ENCODE measurements around the gene SFSWAP.
"Not testable (repeated sequence)": the region's sequence is repeated elsewhere in the genome, so short reads cannot be mapped to it uniquely, and the experiment has no call there.

SFSWAP gene

DNA sequence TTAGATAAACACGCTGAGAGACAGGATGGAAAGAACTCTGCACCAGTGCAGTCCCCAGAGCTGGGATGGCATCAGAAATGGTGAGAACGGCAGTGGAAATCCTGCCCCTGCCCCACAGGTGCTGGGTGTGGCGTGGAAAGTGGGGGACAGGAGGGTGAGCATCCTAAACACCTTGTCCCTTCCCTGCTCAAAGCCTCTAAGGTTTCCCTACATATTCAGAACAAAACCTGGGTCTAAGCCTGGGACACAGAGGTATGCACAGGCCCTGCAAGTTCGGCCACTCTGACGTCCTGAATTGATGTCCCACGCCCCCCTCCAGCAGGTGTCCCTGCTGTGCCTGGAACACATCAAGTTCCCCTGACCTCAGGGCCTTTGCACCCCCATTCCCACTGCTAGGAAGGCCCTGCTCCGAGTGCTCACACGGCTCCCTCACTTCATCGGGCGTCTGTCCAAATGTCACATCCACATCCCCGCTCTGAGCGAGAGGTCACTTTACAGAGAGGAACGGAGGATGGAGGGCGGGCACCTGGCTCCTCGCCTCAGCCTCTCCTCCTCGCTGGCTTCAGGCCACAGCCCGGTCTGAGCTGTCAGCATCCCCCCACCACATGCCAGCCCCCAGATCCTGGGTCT lies 38.5 kb upstream of the SFSWAP start:
- DNase-seq (ENCODE audit: low read depth): no peak
- H3K4me3 ChIP-seq (ENCODE audit: low read depth, low read length): no peak overlapping the region
- TF ChIP-seq, protein P1, sequence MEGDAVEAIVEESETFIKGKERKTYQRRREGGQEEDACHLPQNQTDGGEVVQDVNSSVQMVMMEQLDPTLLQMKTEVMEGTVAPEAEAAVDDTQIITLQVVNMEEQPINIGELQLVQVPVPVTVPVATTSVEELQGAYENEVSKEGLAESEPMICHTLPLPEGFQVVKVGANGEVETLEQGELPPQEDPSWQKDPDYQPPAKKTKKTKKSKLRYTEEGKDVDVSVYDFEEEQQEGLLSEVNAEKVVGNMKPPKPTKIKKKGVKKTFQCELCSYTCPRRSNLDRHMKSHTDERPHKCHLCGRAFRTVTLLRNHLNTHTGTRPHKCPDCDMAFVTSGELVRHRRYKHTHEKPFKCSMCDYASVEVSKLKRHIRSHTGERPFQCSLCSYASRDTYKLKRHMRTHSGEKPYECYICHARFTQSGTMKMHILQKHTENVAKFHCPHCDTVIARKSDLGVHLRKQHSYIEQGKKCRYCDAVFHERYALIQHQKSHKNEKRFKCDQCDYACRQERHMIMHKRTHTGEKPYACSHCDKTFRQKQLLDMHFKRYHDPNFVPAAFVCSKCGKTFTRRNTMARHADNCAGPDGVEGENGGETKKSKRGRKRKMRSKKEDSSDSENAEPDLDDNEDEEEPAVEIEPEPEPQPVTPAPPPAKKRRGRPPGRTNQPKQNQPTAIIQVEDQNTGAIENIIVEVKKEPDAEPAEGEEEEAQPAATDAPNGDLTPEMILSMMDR (IDR thresholded peaks at IDR 0.05; ENCODE audit: low read depth, low read length, missing control alignments): no peak

DNA sequence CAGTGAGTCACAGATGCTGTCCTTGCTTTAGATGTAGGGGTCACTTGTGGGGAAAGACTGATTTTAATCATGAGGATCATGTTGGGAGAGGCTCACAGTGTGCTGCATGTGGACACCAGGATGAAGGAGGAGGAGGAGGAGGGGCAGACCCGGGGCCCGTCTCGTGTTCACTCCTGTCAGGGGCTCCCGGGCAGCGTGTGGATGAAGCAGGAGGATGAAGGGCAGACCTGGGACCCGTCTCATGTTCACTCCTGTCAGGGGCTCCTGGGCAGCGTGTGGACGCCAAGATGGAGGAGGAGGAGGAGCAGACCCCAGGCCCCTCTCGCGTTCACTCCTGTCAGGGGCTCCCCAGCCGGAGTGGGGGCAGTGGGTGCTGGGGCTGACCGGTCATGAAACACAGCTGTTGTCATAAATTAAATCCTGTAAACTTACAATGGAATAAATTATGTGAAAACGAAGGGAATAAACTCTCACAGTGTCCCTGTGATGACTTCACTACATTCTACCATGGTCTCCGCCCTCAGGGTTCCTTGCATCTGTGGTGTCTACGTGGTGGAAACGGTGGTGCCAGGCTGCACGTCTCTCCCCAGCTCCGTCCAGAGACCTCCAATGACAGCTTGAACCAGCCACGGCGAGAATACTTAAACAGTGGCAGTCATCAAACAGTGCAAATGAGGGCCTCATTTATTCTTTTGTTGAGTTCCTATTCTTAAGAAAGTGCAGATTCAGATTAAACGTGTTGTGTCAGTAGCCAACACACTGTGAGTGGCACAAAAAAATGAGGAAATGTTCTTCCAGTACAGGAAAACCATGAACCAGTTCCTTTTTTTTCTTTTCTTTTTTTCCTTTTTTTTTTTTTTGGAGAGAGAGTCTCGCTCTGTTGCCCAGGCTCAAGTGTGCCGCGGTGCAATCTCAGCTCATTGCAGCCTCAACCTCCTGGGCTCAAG lies 37.7 kb upstream of the SFSWAP start:
- TF ChIP-seq, protein P1 (IDR thresholded peaks at IDR 0.05; ENCODE audit: low read depth, low read length, missing control alignments): no peak
- no peak overlapping the region for H3K4me3 ChIP-seq (ENCODE audit: low read depth, low read length)
- DNase-seq (ENCODE audit: low read depth): no peak

GRCh38 chr12:131673888-131674257 lies 37.0 kb upstream of the SFSWAP start:
- TF ChIP-seq, protein P1 (IDR thresholded peaks at IDR 0.05; ENCODE audit: low read depth, low read length, missing control alignments): no peak
- no peak overlapping the region for H3K4me3 ChIP-seq (ENCODE audit: low read depth, low read length)
- DNase-seq (ENCODE audit: low read depth): no peak

- no peak for DNase-seq (ENCODE audit: low read depth)
- TF ChIP-seq, protein P1 (IDR thresholded peaks at IDR 0.05; ENCODE audit: low read depth, low read length, missing control alignments): no peak
- H3K4me3 ChIP-seq (ENCODE audit: low read depth, low read length): no peak overlapping the region
Observed at GRCh38 chr12:131674373-131674772, 36.5 kb upstream of the SFSWAP start.

DNA sequence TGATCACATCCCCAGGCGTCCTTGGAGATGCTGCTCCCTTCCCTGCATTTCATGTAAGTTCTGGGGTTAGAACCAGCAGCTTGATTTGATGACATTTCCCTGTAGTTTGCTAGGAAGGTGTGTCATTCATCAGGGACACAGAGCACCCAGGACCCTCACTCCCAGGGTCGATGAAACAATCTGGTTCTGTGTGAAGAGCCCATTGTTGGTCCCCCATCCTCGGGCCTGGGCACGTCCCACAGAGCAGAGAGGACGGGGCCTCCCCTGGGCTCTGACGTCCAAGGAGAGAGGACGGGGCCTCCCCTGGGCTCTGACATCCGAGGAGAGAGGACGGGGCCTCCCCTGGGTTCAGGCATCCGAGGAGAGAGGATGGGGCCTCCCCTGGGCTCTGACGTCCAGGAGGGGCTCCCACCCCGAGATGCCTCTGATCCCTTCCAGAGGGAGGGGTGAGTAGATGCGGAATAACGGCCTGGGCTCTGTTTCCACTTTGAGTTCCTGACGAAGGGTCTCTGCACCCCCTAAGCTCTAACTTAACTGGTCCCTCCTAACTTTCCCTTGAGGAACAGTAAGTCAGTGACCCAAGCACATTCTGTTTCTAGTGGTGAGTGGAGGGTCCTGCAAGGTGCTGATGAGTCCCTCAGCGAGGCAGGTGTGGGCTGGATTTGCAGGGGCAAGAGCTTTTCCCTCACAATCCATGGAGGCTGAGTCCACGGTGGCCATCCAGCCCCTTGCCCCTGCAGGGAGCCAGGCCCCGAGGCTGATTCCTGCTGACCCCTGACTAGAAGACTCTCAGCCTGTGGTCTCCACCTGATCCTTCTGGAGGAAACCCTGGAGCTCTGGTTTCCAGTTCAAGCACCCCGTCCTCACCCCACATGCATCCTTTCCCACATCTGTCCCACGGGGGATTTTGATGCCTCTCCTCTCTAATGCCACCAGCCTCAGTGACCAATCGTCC lies 35.5 kb upstream of the SFSWAP start:
- no peak overlapping the region for H3K4me3 ChIP-seq (ENCODE audit: low read depth, low read length)
- no peak for DNase-seq (ENCODE audit: low read depth)
- TF ChIP-seq, protein P1 (IDR thresholded peaks at IDR 0.05; ENCODE audit: low read depth, low read length, missing control alignments): no peak

GRCh38 chr12:131676544-131676943 lies 34.3 kb upstream of the SFSWAP start:
- DNase-seq (ENCODE audit: low read depth): no peak
- TF ChIP-seq, protein P1 (IDR thresholded peaks at IDR 0.05; ENCODE audit: low read depth, low read length, missing control alignments): no peak
- H3K4me3 ChIP-seq (ENCODE audit: low read depth, low read length): no peak overlapping the region

GRCh38 chr12:131677067-131677466 lies 33.8 kb upstream of the SFSWAP start:
- H3K4me3 ChIP-seq (ENCODE audit: low read depth, low read length); DNase-seq (ENCODE audit: low read depth): not testable (repeated sequence)

Measured in GM12864 (cell line).